CD4-positive, CD25-positive, alpha-beta regulatory T cell (primary cell): ENCODE results near the gene DCDC2C. TPM values are rescaled to one million over a fixed set of nuclear protein-coding genes. Genes with fewer than 3 reads are reported as not detected.

Experiments
- ATAC-seq, 2 donors: fragments of 150-1000 bp; cut with Tn5 transposase; one replicate each; pipeline ENCODE4 v1.10.0; 2021; ENCODE audit warnings: low read depth in 2 of 2, moderate number of reproducible peaks in 2 of 2, moderate library complexity in 1 of 2
- DNase-seq, 3 donors: peaks; one replicate each; pipeline versions ENCODE4 v3.0.0 to v3.0.0-alpha.2; 2012 to 2022; ENCODE audit warnings: mixed read lengths in 1 of 3
- H3K27ac ChIP-seq: one replicate; pipeline ENCODE4 v1.7.0; 2013; ENCODE audit warnings: mild to moderate bottlenecking, low read length; ENCODE audit not compliant: insufficient read depth, poor library complexity, severe bottlenecking
- H3K27me3 ChIP-seq: one replicate; pipeline ENCODE4 v1.7.0; 2013; ENCODE audit warnings: low read length; ENCODE audit not compliant: control insufficient read depth, insufficient read depth
- H3K36me3 ChIP-seq: one replicate; pipeline ENCODE4 v1.7.0; 2013; ENCODE audit warnings: mild to moderate bottlenecking, low read length, moderate library complexity; ENCODE audit not compliant: control insufficient read depth, insufficient read depth
- H3K4me1 ChIP-seq: 2 replicates; pipeline ENCODE4 v1.7.0; 2013; ENCODE audit warnings: mild to moderate bottlenecking, low read length; ENCODE audit not compliant: insufficient read depth, control insufficient read depth, poor library complexity, severe bottlenecking
- H3K4me3 ChIP-seq: one replicate; pipeline ENCODE4 v1.7.0; 2013; ENCODE audit warnings: low read depth, mild to moderate bottlenecking, low read length, moderate library complexity
- H3K9me3 ChIP-seq, 2 experiments: 1 replicate in 1 of 2; 2 replicates in 1 of 2; pipeline ENCODE4 v1.7.0; 2013; ENCODE audit warnings: low read length in 2 of 2, mild to moderate bottlenecking in 1 of 2, moderate library complexity in 1 of 2; ENCODE audit not compliant: control insufficient read depth in 2 of 2
- H3K27ac Mint-ChIP-seq, 3 donors: one replicate each; pipeline ENCODE4 v1.8.0; 2020 to 2022; ENCODE audit warnings: mild to moderate bottlenecking in 3 of 3, mixed read lengths in 3 of 3, moderate library complexity in 2 of 3
- H3K27me3 Mint-ChIP-seq: one replicate; pipeline ENCODE4 v1.8.0; 2022; ENCODE audit warnings: mild to moderate bottlenecking, mixed read lengths
- H3K36me3 Mint-ChIP-seq: one replicate; pipeline ENCODE4 v1.8.0; 2020; ENCODE audit warnings: mixed read lengths
- H3K4me1 Mint-ChIP-seq, 4 donors: one replicate each; pipeline ENCODE4 v1.8.0; 2020 to 2022; ENCODE audit warnings: mixed read lengths in 4 of 4, mild to moderate bottlenecking in 1 of 4
- H3K4me3 Mint-ChIP-seq, 4 donors: one replicate each; pipeline ENCODE4 v1.8.0; 2020 to 2022; ENCODE audit warnings: mild to moderate bottlenecking in 4 of 4, mixed read lengths in 4 of 4, moderate library complexity in 3 of 4
- H3K9me3 Mint-ChIP-seq, 7 donors: one replicate each; pipeline ENCODE4 v1.8.0; 2020 to 2022; ENCODE audit warnings: mixed read lengths in 7 of 7, mild to moderate bottlenecking in 3 of 7, moderate library complexity in 2 of 7
- polyA plus RNA-seq, 4 donors: library from polyadenylated mRNA; unstranded; fragments of 300-500 nt; fragmentation: Illumina TruSeq; gene quantifications; one replicate each; pipeline ENCODE4 v1.2.3, GENCODE V29; 2021
- total RNA-seq: library from RNA; stranded (reverse); gene quantifications from one replicate; pipeline ENCODE4 v1.2.3, GENCODE V29; 2022

Gene DCDC2C
- total and polyA plus RNA-seq, 5 donors from 2014 or later, result not detected

DNA sequence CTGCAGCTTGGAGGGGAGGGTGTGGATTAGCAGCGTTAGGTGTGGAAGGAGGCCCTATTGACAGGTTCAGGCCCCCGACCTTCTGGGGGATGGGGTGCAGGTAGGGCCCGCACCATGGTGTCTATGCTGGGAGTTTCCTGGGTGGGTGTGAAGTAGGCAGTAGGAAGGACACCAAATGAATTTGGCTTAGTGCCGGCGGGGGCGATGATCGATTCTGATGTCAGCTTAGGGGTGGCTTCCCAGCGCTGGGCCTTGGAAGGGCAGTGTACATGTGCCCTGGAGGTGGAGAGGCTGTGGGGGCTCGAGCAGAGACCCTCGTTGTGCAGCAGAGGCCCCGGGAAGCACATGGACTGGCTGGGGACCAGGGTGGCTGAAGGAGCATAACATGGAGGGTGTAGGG, 21.6 kb downstream of the DCDC2C start:
- peaks cover 17% of the 10 kb centered on the region for H3K27me3 Mint-ChIP-seq

GRCh38 chr2:3725458-3726250, 22.3 kb downstream of the DCDC2C start:
- H3K4me3 ChIP-seq, result no peak overlapping the region
- H3K4me1 ChIP-seq, result no peaks in the 10 kb centered on the region
- ATAC-seq, result no peak
- Mint-ChIP-seq H3K4me1 (peaks cover 0 to 2% (median 0%) of the 10 kb centered on the region in 4 donors), H3K27ac (no peak overlapping the region), H3K9me3 (peaks cover 0 to 8% (median 0%) of the 10 kb centered on the region in 7 donors), H3K4me3 (no peak overlapping the region), H3K36me3 (no peaks in the 10 kb centered on the region), H3K27me3 (peaks cover 17% of the 10 kb centered on the region)
- H3K9me3 ChIP-seq, result no peaks in the 10 kb centered on the region
- no peaks in the 10 kb centered on the region for H3K27me3 ChIP-seq
- DNase-seq, result no peak
- no peaks in the 10 kb centered on the region for H3K36me3 ChIP-seq
- H3K27ac ChIP-seq, result no peak overlapping the region

More for the DNA sequence above, 21.6 kb downstream of the DCDC2C start:
- DNase-seq, result no peak
- H3K9me3 ChIP-seq, result no peaks in the 10 kb centered on the region
- ATAC-seq, result no peak
- H3K36me3 Mint-ChIP-seq, result no peaks in the 10 kb centered on the region
- H3K4me1 Mint-ChIP-seq, result peaks cover 0 to 2% (median 0%) of the 10 kb centered on the region in 4 donors
- H3K27ac ChIP-seq, result no peak overlapping the region
- H3K4me1 ChIP-seq, result no peaks in the 10 kb centered on the region
- no peaks in the 10 kb centered on the region for H3K27me3 ChIP-seq
- H3K4me3 Mint-ChIP-seq, result no peak overlapping the region
- H3K4me3 ChIP-seq, result no peak overlapping the region
- no peaks in the 10 kb centered on the region for H3K36me3 ChIP-seq
- peaks cover 0 to 14% (median 0%) of the 10 kb centered on the region in 7 donors for H3K9me3 Mint-ChIP-seq
- no peak overlapping the region for H3K27ac Mint-ChIP-seq

DNA sequence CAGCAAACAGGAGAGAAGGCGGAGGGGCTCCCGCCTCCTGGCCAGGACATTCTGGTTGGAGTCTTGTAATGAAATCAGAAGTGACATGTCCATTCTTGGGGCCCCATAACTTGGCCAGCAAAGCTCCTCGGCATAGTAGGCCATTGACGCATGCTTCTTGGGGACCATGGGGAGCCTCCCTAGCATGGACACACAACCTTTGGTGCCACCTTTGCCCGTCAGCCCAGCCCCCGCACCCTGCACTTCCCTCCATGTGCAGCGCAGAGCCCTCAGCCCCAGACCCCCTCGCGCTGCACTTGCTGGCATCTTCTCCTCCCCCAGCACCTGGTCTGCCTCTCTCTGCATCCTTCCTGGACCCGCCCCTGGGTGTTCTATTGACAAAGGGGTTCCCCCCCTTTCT, 23.1 kb downstream of the DCDC2C start:
- H3K4me3 Mint-ChIP-seq, result no peak overlapping the region
- no peaks in the 10 kb centered on the region for H3K27me3 ChIP-seq
- no peak for ATAC-seq

GRCh38 chr2:3727397-3728045, 24.1 kb downstream of the DCDC2C start:
- Mint-ChIP-seq H3K4me3 (no peak overlapping the region), H3K27ac (no peak overlapping the region), H3K4me1 (peaks cover 0 to 2% (median 0%) of the 10 kb centered on the region in 4 donors), H3K9me3 (no peaks in the 10 kb centered on the region), H3K36me3 (no peaks in the 10 kb centered on the region), H3K27me3 (peaks cover 17% of the 10 kb centered on the region)
- Histone ChIP-seq H3K4me1 (no peaks in the 10 kb centered on the region), H3K4me3 (no peak overlapping the region), H3K36me3 (no peaks in the 10 kb centered on the region), H3K27ac (no peak overlapping the region), H3K9me3 (no peaks in the 10 kb centered on the region), H3K27me3 (no peaks in the 10 kb centered on the region)
- ATAC-seq, result no peak
- DNase-seq, result no peak

More for the DNA sequence above, 23.1 kb downstream of the DCDC2C start:
- no peak overlapping the region for H3K27ac ChIP-seq
- no peaks in the 10 kb centered on the region for H3K4me1 ChIP-seq
- Mint-ChIP-seq H3K9me3 (no peaks in the 10 kb centered on the region), H3K4me1 (peaks cover 0 to 2% (median 0%) of the 10 kb centered on the region in 4 donors), H3K27me3 (peaks cover 17% of the 10 kb centered on the region), H3K27ac (no peak overlapping the region), H3K36me3 (no peaks in the 10 kb centered on the region)
- H3K36me3 ChIP-seq, result no peaks in the 10 kb centered on the region
- H3K9me3 ChIP-seq, result no peaks in the 10 kb centered on the region
- no peak overlapping the region for H3K4me3 ChIP-seq
- no peak for DNase-seq

DNA sequence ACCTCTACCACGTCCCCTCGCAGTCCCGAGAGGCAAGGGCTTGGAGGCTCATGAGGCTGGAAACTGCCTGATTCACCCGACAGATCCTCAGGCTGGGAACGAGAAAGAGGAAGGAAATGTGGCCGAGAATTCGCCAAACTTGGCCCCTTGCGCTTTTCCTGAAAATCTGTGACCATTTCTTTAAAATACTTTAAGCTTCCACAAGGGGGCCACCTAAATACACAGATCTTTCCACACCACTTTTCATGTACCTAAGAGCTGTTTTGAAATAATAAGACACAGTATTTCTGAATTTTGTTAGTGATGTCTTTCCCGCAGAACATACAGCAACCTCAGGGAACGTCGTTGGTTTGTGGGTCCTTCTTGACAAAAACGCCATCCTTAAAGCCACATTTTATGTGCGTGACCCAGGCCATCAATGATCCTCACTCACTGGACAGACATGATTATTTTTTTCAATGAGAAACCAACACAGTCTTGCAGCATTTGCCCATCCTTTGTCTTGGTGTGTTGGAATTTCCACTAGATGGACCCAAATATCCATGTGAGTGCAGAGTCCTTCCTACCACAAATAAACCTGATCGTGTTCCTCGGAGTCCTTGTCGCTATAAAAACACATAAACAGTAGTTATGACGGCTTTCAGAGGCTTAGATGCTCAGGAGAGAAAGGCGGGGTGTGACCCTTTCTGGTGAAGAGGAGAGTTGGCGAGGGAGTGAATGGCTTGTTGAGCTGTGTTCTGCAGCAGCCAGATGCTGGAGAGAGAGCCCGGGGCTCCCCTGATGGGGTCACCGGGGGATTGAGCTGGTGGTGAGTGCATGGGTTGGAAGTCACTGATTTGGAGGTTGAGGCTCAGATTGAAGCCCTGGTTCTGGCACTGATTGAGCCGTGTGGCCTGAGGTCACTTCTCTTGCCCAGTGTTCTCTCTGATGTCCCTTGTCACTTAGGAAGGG, 25.0 kb downstream of the DCDC2C start:
- peaks cover 22% of the 10 kb centered on the region for H3K27me3 Mint-ChIP-seq
- ATAC-seq (no peak), DNase-seq (peak in 1 of 3 donors; percentile 25)
- Histone ChIP-seq H3K9me3 (no peaks in the 10 kb centered on the region), H3K4me3 (no peak overlapping the region), H3K27ac (no peak overlapping the region), H3K4me1 (no peaks in the 10 kb centered on the region), H3K36me3 (no peaks in the 10 kb centered on the region), H3K27me3 (peaks cover 2% of the 10 kb centered on the region)
- no peaks in the 10 kb centered on the region for H3K9me3 Mint-ChIP-seq
- H3K4me3 Mint-ChIP-seq, result no peak overlapping the region
- no peak overlapping the region for H3K27ac Mint-ChIP-seq
- H3K36me3 Mint-ChIP-seq, result no peaks in the 10 kb centered on the region
- peaks cover 0 to 2% (median 0%) of the 10 kb centered on the region in 4 donors for H3K4me1 Mint-ChIP-seq

- Mint-ChIP-seq H3K4me1 (peaks cover 0 to 2% (median 0%) of the 10 kb centered on the region in 4 donors), H3K4me3 (no peak overlapping the region), H3K9me3 (no peaks in the 10 kb centered on the region), H3K36me3 (no peaks in the 10 kb centered on the region), H3K27ac (peak overlapping the region in 1 of 3 donors; percentile 39), H3K27me3 (peaks cover 22% of the 10 kb centered on the region)
- Histone ChIP-seq H3K27ac (no peak overlapping the region), H3K36me3 (no peaks in the 10 kb centered on the region), H3K4me1 (no peaks in the 10 kb centered on the region), H3K4me3 (no peak overlapping the region), H3K9me3 (no peaks in the 10 kb centered on the region), H3K27me3 (peaks cover 2% of the 10 kb centered on the region)
- DNase-seq (no peak), ATAC-seq (no peak)
Observed at GRCh38 chr2:3729055-3729448, 25.7 kb downstream of the DCDC2C start.

- Histone ChIP-seq H3K4me1 (no peaks in the 10 kb centered on the region), H3K27me3 (peaks cover 2% of the 10 kb centered on the region), H3K4me3 (no peak overlapping the region), H3K36me3 (no peaks in the 10 kb centered on the region), H3K9me3 (no peaks in the 10 kb centered on the region), H3K27ac (no peak overlapping the region)
- ATAC-seq (no peak), DNase-seq (no peak)
- peaks cover 26% of the 10 kb centered on the region for H3K27me3 Mint-ChIP-seq
- H3K4me3 Mint-ChIP-seq, result no peak overlapping the region
- H3K9me3 Mint-ChIP-seq, result no peaks in the 10 kb centered on the region
- H3K27ac Mint-ChIP-seq, result peak overlapping the region in 1 of 3 donors; percentile 39
- H3K4me1 Mint-ChIP-seq, result peaks cover 0 to 2% (median 0%) of the 10 kb centered on the region in 4 donors
- no peaks in the 10 kb centered on the region for H3K36me3 Mint-ChIP-seq
Observed at GRCh38 chr2:3729786-3730185, 26.4 kb downstream of the DCDC2C start.
